OCI-LY7 (cell line): ENCODE data around the gene SLC17A8.

ENCODE experiments used
- EZH2phosphoT487 ChIP-seq: fragments of 200-600 bp; sonication (generic); IDR thresholded peaks from 2 replicates; pipeline ENCODE4 v1.6.1; 2018; ENCODE audit warnings: low read depth, borderline replicate concordance, mild to moderate bottlenecking, mixed run types, antibody characterized with exemption, low read length, moderate library complexity, mixed read lengths
- TF ChIP-seq, protein P1 (sequence below): fragments of 200-600 bp; sonication (generic); conservative IDR thresholded peaks from 2 replicates; pipeline ENCODE4 v1.5.1; 2014; ENCODE audit warnings: mild to moderate bottlenecking, antibody characterized with exemption, low read length, moderate library complexity, mixed read lengths

- TF ChIP-seq, protein P1, sequence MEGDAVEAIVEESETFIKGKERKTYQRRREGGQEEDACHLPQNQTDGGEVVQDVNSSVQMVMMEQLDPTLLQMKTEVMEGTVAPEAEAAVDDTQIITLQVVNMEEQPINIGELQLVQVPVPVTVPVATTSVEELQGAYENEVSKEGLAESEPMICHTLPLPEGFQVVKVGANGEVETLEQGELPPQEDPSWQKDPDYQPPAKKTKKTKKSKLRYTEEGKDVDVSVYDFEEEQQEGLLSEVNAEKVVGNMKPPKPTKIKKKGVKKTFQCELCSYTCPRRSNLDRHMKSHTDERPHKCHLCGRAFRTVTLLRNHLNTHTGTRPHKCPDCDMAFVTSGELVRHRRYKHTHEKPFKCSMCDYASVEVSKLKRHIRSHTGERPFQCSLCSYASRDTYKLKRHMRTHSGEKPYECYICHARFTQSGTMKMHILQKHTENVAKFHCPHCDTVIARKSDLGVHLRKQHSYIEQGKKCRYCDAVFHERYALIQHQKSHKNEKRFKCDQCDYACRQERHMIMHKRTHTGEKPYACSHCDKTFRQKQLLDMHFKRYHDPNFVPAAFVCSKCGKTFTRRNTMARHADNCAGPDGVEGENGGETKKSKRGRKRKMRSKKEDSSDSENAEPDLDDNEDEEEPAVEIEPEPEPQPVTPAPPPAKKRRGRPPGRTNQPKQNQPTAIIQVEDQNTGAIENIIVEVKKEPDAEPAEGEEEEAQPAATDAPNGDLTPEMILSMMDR, result no peak
- TF ChIP-seq EZH2phosphoT487, result no peak
These were observed 104.6 kb downstream of the SLC17A8 start for GRCh38 chr12:100461330-100461973.
